OCI-LY1 (cell line): ENCODE data around the gene SNX2.

Source experiments
- EZH2 ChIP-seq: fragments of 200-600 bp; sonication (generic), shearing (Covaris generic); IDR thresholded peaks from 2 replicates; pipeline ENCODE4 v1.8.0; 2017; ENCODE audit warnings: borderline replicate concordance, mixed run types, mild to moderate bottlenecking, antibody characterized with exemption, low read length, moderate library complexity, mixed read lengths
- TF ChIP-seq, protein P1 (sequence below): fragments of 200-600 bp; sonication (generic), shearing (Covaris generic); IDR thresholded peaks from 2 replicates; pipeline ENCODE4 v1.5.1; 2017; ENCODE audit warnings: mild to moderate bottlenecking, antibody characterized with exemption, low read length, moderate library complexity, mixed read lengths

GRCh38 chr5:122877518-122877917, 102.6 kb downstream of the SNX2 start:
- TF ChIP-seq, protein P1, sequence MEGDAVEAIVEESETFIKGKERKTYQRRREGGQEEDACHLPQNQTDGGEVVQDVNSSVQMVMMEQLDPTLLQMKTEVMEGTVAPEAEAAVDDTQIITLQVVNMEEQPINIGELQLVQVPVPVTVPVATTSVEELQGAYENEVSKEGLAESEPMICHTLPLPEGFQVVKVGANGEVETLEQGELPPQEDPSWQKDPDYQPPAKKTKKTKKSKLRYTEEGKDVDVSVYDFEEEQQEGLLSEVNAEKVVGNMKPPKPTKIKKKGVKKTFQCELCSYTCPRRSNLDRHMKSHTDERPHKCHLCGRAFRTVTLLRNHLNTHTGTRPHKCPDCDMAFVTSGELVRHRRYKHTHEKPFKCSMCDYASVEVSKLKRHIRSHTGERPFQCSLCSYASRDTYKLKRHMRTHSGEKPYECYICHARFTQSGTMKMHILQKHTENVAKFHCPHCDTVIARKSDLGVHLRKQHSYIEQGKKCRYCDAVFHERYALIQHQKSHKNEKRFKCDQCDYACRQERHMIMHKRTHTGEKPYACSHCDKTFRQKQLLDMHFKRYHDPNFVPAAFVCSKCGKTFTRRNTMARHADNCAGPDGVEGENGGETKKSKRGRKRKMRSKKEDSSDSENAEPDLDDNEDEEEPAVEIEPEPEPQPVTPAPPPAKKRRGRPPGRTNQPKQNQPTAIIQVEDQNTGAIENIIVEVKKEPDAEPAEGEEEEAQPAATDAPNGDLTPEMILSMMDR: no peak
- no peak for TF ChIP-seq EZH2
